HFFc6 (cell line): ENCODE results near the gene JAKMIP1. TPM values are rescaled to one million over a fixed set of nuclear protein-coding genes. Genes with fewer than 3 reads are reported as not detected.

ENCODE experiments used
- DNase-seq: peaks from one replicate; pipeline ENCODE4 v3.0.0-alpha.2; 2018
- H3K27ac Mint-ChIP-seq: 2 replicates; pipeline ENCODE4 v1.8.0; 2020; ENCODE audit warnings: mild to moderate bottlenecking, mixed read lengths
- H3K27me3 Mint-ChIP-seq: 2 replicates; pipeline ENCODE4 v1.8.0; 2021; ENCODE audit warnings: mild to moderate bottlenecking, moderate library complexity, mixed read lengths; ENCODE audit not compliant: insufficient read depth
- H3K36me3 Mint-ChIP-seq: 2 replicates; pipeline ENCODE4 v1.8.0; 2021; ENCODE audit warnings: low read depth, mixed read lengths
- H3K4me1 Mint-ChIP-seq: 2 replicates; pipeline ENCODE4 v1.8.0; 2020; ENCODE audit warnings: low read depth, mixed read lengths
- H3K4me3 Mint-ChIP-seq: 2 replicates; pipeline ENCODE4 v1.8.0; 2020; ENCODE audit warnings: mild to moderate bottlenecking, moderate library complexity, mixed read lengths
- H3K9me3 Mint-ChIP-seq: 2 replicates; pipeline ENCODE4 v1.8.0; 2020; ENCODE audit warnings: mild to moderate bottlenecking, mixed read lengths
- CTCF ChIP-seq: fragments of 200-600 bp; sonication (generic); IDR thresholded peaks from 2 replicates; pipeline ENCODE4 v1.5.0; 2021; ENCODE audit warnings: antibody characterized with exemption, mild to moderate bottlenecking
- total RNA-seq, 6 experiments: library from RNA; stranded (reverse); fragmentation: NEBNext Ultra II Directional; extraction: Animal tissue kit (Norgen Biotek cat#: 25700); gene quantifications; 2 replicates in 1 of 6; 3 replicates in 5 of 6; pipeline ENCODE4 v1.2.3, GENCODE V29; 2021

Gene JAKMIP1
- total RNA-seq, 6 experiments from 2014 or later = not detected

GRCh38 chr4:6241062-6241845 is 40.9 kb upstream of the JAKMIP1 start:
- DNase-seq = no peak
- Mint-ChIP-seq H3K4me1 (no peaks in the 10 kb centered on the region), H3K27me3 (peaks cover 11% of the 10 kb centered on the region), H3K27ac (no peak overlapping the region), H3K36me3 (no peaks in the 10 kb centered on the region; the same call in 1 of the 2 replicates), H3K4me3 (no peak overlapping the region), H3K9me3 (peaks cover 16% of the 10 kb centered on the region)
- TF ChIP-seq CTCF = no peak

GRCh38 chr4:6239968-6240367 is 39.6 kb upstream of the JAKMIP1 start:
- Mint-ChIP-seq H3K27me3 (peaks cover 7% of the 10 kb centered on the region), H3K36me3 (no peaks in the 10 kb centered on the region; the same call in 1 of the 2 replicates), H3K9me3 (peaks cover 14% of the 10 kb centered on the region), H3K4me1 (no peaks in the 10 kb centered on the region), H3K27ac (no peak overlapping the region), H3K4me3 (no peak overlapping the region)
- no peak for DNase-seq
- TF ChIP-seq CTCF = no peak

- Mint-ChIP-seq H3K36me3 (no peaks in the 10 kb centered on the region; the same call in 1 of the 2 replicates), H3K4me3 (no peak overlapping the region), H3K4me1 (no peaks in the 10 kb centered on the region), H3K27ac (no peak overlapping the region), H3K27me3 (peaks cover 10% of the 10 kb centered on the region), H3K9me3 (peaks cover 9% of the 10 kb centered on the region)
- DNase-seq = no peak
- TF ChIP-seq CTCF = no peak
These were observed 39.1 kb upstream of the JAKMIP1 start for GRCh38 chr4:6239486-6239885.

- no peak for DNase-seq
- Mint-ChIP-seq H3K4me1 (no peaks in the 10 kb centered on the region), H3K9me3 (no peaks in the 10 kb centered on the region), H3K27ac (no peak overlapping the region), H3K27me3 (peaks cover 8% of the 10 kb centered on the region), H3K36me3 (no peaks in the 10 kb centered on the region), H3K4me3 (no peak overlapping the region)
- TF ChIP-seq CTCF = no peak
These were observed 36.6 kb upstream of the JAKMIP1 start for GRCh38 chr4:6236816-6237390.

- Mint-ChIP-seq H3K4me3 (no peak overlapping the region), H3K27me3 (peaks cover 8% of the 10 kb centered on the region), H3K36me3 (no peaks in the 10 kb centered on the region), H3K9me3 (no peaks in the 10 kb centered on the region), H3K4me1 (no peaks in the 10 kb centered on the region), H3K27ac (no peak overlapping the region)
- DNase-seq = no peak
- TF ChIP-seq CTCF = no peak
These were observed 35.7 kb upstream of the JAKMIP1 start for GRCh38 chr4:6235901-6236640.
